HK-2 (cell line): ENCODE data around the gene HDHD2.

Source experiments
- DNase-seq: peaks from one replicate; pipeline ENCODE4 v3.0.0-alpha.2; 2018; ENCODE audit not compliant: unreplicated experiment

Gene HDHD2

GRCh38 chr18:47062471-47062870, 87.8 kb downstream of the HDHD2 start:
- DNase-seq, result no peak
